ENCODE measurements around the gene ACOT13.

DNA sequence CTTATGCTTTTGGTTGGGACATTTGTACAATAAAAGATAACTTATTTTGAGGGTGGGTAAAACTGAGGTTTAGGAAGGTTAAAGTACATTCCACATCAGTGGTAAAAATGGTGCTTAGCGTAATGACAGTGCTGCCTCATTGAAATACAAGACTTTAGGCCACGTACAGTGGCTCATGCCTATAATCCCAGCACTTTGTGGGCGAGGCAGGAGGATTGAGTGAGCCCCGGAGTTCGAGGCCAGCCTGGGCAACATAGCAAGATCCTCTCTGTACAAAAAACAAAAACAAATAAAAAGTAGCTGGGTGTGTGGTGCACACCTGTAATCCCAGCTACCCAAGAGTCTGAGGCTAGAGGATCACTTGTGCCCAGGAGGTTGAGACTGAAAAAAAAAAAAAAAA is 18.6 kb upstream of the ACOT13 start:
- TF ChIP-seq, protein P1, sequence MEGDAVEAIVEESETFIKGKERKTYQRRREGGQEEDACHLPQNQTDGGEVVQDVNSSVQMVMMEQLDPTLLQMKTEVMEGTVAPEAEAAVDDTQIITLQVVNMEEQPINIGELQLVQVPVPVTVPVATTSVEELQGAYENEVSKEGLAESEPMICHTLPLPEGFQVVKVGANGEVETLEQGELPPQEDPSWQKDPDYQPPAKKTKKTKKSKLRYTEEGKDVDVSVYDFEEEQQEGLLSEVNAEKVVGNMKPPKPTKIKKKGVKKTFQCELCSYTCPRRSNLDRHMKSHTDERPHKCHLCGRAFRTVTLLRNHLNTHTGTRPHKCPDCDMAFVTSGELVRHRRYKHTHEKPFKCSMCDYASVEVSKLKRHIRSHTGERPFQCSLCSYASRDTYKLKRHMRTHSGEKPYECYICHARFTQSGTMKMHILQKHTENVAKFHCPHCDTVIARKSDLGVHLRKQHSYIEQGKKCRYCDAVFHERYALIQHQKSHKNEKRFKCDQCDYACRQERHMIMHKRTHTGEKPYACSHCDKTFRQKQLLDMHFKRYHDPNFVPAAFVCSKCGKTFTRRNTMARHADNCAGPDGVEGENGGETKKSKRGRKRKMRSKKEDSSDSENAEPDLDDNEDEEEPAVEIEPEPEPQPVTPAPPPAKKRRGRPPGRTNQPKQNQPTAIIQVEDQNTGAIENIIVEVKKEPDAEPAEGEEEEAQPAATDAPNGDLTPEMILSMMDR (IDR thresholded peaks at IDR 0.05): no peak
- no peak for TF ChIP-seq EP300 (IDR thresholded peaks at IDR 0.05)
- no peak for TF ChIP-seq POLR2A (IDR thresholded peaks at IDR 0.05)

All from gastroesophageal sphincter (tissue), 3 donors.